ENCODE data around the gene ILRUN.
A peak's percentile ranks its signal among the peaks of the same experiment; 100 is the strongest.
"Not testable (repeated sequence)": the region's sequence is repeated elsewhere in the genome, so short reads cannot be mapped to it uniquely, and the experiment has no call there.

ILRUN gene

DNA sequence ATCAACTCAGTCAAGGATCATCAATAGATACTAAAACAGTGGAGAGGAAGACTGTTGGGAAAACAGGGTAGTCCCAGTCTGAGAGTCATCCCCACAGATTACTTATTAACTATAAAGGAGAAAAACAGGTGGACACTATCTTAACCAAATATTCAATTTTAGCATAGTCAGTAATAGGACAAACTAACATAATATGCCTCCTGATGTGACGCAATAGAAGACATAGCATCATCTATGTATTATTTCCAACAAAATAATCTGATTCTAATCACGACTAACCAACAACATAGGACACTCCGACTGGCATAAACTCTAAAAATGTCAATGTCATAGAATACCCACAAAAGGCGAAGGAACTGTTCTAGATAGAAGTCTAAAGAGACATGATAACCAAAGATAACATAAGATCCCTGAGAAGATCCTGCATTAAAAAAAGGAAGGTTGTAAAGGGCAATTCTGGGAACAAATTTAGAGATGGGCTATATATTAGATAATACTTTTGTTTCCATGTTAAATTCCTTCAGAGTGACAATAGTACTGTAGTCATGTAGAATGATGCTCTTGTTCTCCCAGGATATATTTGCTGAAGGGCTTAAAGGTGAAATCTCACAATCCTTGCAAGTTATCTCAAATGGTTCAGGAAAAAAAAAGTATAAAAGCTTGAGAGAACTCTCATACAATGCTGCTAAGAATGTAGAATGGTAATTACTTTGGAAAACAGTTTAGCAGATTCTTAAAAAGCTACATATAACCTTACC, 28.9 kb downstream of the ILRUN start:
- no peak for DNase-seq (ENCODE audit: low read depth in 1 of 2, low spot score in 1 of 2)

DNA sequence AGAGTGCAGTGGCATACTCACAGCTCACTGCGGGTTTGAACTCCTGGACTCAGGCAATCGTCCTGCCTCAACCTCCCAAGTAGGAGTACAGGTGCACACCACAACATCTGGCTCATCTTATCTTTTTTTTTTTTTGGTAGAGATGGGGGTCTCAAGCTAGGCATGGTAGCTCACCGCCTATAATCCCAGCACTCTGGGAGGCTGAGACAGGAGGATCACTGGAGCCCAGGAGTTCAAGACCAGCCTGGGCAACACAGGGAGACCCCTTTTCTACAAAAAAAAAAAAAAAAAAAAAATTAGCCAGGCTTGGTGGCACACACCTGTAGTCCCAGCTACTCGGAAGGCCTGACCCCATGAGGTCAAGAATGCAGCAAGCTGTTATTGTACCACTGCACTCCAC, 31.5 kb downstream of the ILRUN start:
- no peak for DNase-seq (ENCODE audit: low read depth in 1 of 2, low spot score in 1 of 2)

DNA sequence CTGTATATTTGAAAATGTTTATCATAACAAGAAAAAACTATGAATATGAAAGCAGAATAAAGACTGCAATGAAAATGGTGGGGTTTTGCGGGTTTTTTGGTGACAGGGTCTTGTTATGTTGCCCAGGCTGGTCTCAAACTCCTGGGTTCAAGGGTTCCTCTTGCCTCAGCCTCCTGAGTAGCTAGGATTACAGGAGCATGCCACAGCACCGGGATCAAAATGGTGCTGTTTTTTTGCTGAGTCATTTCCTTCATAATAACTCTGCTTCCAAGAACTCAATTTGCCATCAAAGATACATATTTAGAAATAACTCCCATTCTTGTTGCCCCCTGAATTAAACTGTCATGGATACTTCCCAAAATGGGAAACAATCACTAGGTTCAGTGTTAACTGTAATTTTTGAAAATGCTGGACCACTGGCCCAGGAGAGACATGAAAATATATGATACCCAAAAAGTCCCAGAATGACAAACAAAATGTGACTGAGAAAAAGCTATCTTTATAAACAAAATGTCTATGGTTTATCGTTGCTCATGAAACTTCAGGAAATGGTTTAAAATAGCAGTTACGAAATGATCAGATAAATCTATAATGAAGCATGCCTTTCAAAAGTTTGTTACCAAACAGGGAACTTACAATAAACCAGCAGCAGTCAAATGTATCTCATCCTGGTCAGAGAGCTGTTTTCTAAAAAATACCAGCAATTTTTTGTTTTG, 32.2 kb downstream of the ILRUN start:
- DNase-seq (ENCODE audit: low read depth in 1 of 2, low spot score in 1 of 2) = no peak

DNA sequence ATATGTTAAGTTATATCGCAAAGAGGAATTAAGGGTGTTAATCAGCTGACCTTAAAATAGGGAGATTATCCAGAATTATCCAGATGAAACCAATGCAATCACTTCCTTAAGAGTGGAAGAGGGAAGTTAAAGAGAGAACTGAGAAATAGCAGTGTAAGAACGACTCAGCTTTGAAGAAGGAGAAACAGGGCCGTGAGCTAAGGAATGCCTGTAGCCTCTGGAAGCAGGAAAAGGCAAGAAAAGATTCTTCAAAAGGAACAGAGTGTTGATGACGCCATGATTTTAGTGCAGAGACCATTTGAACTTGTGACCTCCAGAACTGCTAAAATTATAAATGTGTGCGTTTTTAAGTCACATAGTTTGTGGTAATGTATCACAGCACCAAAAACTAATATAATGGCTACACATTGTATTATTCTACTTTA, 32.7 kb downstream of the ILRUN start:
- no peak for DNase-seq (ENCODE audit: low read depth in 1 of 2, low spot score in 1 of 2)

DNA sequence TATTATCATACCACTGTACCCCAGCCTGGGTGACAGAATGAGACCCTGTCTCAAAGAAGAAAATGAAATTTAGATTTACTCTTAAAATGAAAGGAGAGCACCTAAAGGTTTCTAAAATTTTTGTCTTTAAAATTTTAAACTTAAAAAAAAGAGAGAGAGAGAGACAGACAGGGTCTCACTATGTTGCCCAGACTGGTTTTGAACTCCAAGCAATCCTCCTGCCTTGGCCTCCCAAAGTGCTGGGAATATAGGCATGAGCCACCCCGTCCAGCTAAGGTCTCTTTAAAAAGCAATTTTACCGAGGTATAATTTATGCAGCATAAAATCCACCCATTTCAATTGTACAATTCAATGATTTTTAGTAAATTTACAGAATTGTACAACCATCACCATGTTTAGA, 33.2 kb downstream of the ILRUN start:
- DNase-seq (ENCODE audit: low read depth in 1 of 2, low spot score in 1 of 2) = no peak

DNA sequence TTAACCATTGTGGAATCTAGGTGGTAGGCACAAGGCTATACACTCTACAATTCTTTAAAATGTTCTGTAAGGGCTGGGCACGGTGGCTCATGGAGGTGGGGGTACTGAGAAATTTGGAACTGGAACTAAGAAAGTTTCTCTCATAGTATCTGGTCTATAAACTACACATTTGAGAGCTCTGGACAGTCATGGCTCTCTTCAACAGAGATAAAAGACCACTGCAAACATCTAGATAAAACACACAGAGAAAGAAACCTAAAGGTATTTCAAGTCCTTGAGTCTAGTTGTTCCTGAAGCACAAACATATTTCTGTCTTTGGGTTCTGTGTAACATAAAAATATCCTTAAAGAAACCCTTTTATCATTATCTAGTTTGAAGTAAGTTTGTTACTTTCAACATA, 35.2 kb downstream of the ILRUN start:
- DNase-seq (ENCODE audit: low read depth in 1 of 2, low spot score in 1 of 2) = no peak

DNA sequence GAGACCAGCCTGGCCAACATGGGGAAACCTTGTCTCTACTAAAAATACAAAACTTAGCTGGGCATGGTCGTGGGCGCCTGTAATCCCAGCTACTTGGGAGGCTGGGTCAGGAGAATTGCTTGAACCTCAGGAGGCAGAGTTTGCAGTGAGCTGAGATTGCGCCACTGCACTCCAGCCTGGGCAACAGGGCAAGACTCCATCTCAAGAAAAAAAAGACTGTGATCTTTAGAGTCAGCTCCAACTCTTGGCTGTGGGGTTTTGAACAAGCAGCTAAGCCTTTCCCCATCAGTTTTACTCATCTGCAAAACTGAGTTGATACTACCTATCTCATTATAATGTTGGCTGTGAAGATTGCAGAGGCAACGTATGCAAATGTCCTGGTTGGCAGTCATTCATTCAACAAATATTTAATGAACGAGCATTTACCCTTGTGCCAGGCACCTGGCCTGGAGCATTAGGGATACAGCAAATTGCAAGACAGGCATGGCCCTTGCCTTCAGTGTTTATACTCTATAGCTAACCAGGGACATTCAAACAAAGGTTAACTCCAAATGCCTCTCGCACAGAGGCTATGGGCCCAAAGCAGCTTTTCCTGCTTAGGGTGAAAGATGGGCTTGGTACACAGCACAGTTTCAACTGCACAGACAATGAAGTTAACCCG, 37.8 kb downstream of the ILRUN start:
- no peak for DNase-seq (ENCODE audit: low read depth in 1 of 2, low spot score in 1 of 2)

DNA sequence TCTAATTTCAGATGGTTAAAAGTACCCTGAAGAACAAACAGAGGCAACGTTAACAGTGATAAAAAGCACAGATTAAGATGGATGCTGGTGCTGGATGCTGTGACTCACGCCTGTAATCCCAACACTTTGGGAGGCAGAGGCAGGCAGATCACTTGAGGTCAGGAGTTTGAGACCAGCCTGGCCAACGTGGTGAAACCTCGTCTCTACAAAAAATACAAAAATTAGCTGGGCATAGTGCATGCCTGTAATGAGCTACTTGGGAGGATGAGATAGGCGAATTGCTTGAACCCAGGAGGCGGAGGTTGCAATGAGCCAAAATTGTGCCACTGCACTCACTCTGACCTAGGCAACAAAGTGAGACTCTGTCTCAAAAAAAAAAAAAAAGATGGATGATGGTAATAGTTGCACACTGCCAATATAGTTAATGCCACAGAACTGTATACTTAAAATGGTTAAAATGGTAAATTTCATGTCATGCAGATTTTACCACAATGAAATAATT, 38.5 kb downstream of the ILRUN start:
- not testable (repeated sequence) for DNase-seq (ENCODE audit: low read depth in 1 of 2, low spot score in 1 of 2)

DNA sequence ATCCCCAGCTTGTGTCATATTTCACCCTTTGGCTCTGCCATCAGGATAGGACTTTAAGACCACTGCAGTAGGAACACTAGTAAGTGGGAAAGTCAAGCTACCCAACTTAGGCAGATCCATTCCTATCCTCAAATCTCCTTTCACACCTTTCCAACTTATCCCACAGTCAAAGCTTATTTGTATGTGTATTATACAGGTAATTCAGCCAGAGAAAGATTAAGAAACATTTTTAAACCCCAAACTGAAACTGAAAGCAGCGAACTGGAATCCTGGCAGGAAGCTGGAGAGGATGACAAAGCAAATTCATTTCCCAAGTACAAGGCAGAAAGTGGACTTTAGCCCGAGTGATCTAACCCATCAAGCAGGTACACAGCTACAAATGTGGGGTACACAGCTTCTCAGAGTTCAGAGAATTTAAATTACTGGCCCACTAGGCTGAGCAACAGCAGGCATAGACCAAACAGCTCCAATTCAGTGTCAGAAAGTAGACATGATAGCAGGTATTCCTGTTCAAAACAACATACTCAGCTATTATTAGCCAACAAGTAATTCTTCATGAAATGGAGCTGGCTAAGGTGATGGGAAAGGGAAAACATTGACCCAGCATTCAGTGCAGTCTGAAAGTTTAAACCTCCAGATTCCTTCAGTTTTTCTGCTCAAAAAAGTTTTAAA, 39.1 kb downstream of the ILRUN start:
- DNase-seq (ENCODE audit: low read depth in 1 of 2, low spot score in 1 of 2) = no peak

DNA sequence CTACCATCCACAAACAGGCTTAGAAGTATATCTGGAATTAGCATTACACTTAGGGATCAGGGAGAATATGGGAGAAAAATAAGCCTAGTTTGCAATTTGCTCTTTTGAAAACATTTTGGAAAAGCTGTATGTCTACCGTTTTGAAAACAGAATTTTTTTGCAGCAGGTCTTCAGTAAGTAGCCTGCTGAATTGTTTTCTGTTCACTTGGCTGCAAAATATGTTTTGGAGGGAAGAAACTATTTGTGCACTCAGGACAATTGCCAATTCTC, 39.6 kb downstream of the ILRUN start:
- no peak for DNase-seq (ENCODE audit: low read depth in 1 of 2, low spot score in 1 of 2)

DNA sequence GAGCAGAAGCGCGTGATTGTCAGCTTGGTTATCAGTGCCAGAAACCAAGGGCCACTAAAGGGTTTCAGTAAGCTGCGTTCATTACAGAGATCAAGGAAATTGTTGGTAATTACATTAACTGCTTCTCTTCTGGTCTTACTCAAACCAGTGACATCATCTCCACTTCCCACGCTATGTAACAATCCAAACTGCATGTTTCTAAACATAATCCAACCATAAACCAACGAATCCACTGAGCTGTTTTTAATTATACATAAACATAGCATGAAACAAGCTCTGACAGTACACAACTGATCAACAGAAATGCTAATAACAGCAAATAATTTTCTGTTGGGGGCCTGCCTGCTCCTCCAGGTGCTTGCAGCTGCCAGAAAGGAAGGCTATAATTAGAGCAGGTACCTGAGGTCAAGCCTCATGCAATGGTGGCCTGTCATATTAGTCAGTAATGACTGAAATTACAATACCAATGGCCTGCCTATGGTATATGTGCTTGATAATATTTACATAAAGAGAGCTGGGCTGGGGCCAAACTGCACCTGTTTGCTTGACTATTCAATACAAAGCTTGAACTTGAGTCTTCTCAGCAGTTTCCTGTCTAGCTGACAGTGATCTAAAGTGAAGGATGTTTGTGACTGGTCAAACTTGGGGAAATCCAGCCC, 40.1 kb downstream of the ILRUN start:
- peak in 1 of 2 donors; percentile 10 for DNase-seq (ENCODE audit: low read depth in 1 of 2, low spot score in 1 of 2)

DNA sequence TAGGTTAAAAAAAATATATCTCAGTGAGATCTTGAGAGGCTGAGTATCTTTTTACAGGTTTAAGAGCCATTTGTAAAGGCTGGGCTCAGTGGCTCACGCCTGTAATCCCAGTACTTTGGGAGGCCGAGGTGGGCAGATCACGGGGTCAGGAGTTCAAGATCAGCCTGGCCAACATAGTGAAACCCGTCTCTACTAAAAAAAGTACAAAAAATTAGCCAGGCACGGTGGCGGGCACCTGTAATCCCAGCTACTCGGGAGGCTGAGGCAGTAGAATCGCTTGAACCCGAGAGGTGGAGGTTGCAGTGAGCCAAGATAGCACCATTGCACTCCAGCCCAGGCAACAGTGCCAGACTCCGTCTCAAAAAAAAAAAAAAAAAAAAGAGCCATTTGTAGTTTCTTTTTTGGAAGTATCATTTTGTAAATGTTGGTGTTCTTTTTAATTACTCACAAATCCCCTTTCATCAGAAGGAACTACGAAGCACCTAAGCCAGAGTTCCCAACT, 40.6 kb downstream of the ILRUN start:
- not testable (repeated sequence) for DNase-seq (ENCODE audit: low read depth in 1 of 2, low spot score in 1 of 2)

DNA sequence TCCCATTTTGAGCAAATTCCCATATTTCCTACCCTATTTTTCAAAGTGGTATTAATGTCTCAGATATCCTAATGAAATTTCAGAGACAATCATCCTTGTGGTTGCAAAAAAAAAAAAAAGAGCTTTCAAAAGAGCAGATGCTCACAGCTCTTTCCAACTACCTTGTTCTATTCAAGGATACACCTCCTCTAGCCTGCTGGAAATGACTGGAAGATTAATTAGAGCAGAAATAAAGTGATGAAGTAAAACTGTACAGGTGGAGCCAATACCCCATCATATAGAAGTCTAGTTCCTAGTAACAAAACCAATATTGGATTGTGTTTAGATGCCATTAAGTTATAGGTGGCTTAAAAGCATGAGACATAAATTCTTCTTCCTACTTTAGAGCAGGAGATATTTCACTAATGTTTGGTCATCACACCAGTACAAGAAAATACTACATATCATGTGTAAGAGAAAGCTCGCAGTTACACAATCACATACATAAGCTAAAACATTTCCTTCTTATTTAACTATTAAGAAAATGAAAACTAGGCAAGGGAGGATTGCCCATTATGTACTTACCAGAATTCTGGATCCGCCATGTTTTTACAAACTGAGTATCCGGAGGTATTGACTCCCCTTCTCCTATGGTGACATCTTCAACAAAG, 42.4 kb downstream of the ILRUN start:
- DNase-seq (ENCODE audit: low read depth in 1 of 2, low spot score in 1 of 2) = no peak

DNA sequence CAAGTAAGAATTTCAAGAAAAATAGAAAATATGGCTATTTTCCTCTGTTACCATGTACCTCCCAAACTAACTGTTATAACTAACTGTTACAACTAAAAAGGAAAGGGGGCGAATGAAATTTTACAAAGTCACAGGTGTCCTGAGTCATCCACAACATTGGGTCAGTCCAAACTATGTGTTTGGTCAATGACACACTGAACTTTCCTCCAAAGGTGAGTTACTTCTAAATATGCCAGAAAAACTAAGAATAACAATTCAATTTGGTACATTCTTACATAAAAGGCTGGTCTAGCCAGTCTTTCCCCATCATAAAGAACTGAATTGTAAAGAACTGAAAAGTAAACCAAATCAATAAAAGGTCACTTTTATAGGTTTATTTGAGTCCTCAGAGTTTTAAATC, 44.3 kb downstream of the ILRUN start:
- no peak for DNase-seq (ENCODE audit: low read depth in 1 of 2, low spot score in 1 of 2)

DNA sequence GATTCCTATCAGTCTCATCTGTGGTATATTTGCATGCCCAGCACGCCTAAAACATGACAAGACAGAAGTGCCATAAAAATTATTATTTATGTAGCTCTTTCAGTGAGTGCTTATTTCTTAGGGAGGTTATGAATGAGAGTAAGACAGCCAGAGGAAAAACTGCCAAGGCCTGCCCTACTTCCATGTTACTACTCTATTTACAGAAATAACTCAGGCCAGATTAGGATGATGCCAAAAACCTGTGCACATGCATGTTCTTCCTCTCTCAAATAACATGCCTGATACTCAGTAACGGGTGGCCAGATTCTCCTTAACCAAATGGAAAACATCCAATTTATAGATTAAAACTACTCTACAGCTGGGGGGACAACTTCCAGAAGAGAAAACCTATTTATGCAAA, 45.7 kb downstream of the ILRUN start:
- no peak for DNase-seq (ENCODE audit: low read depth in 1 of 2, low spot score in 1 of 2)

DNA sequence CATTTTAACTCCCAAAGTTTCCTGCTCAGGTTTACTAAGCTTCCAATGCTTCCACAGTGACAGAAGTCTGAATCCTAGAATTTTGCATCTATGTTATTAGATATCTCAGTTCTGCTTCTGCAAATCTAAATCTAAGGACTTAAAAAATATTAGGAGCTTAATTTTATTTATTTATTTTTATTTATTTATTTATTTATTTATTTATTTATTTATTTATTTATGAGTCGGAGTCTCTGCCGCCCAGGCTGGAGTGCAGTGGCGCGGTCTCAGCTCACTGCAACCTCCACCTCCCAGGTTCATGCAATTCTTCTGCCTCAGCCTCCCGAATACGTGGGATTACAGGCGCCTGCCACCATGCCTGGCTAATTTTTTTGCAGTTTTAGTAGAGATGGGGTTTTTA, 46.3 kb downstream of the ILRUN start:
- DNase-seq (ENCODE audit: low read depth in 1 of 2, low spot score in 1 of 2) = not testable (repeated sequence)

DNA sequence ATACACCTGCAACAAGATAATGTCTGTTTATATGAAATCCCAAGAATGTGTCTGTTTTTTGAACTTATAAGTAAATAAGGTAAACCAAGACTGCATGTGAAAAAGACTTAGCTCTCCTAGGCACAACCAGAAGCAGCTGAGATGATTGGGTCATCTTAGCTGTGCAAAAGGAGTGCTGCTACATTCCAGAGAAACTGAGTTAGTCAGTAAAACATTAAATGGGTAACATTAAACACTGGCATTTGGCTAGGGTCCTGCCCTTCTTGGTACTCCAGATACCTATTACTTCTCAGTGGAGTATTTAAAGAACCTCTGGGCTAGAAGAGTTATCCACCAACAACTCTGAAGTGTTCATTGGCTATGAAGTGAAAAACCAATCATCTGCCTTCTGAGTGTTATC, 47.8 kb downstream of the ILRUN start:
- DNase-seq (ENCODE audit: low read depth in 1 of 2, low spot score in 1 of 2) = no peak

Data from activated T-helper 1 cell treated with anti-CD3 and anti-CD28 coated beads, Interleukin-2, amount 50 U/mL, for 16 hours (primary cell).